PFSK-1 (cell line): ENCODE data around the gene CATSPER1.

Experiments used
- FOXP2 ChIP-seq: optimal IDR thresholded peaks from 2 replicates; pipeline ENCODE3; 2011; ENCODE audit warnings: borderline replicate concordance, control low read depth, inconsistent platforms; ENCODE audit not compliant: insufficient read depth; ENCODE audit errors: extremely low read length, extremely low read depth
- POLR2AphosphoS5 ChIP-seq: IDR thresholded peaks from 2 replicates; pipeline ENCODE4 v1.6.1; 2012; ENCODE audit warnings: low read depth, mild to moderate bottlenecking, control low read depth, low read length, moderate library complexity
- SIN3A ChIP-seq: IDR thresholded peaks from 2 replicates; pipeline ENCODE4 v1.6.1; 2012; ENCODE audit warnings: mild to moderate bottlenecking, low read length, moderate library complexity, borderline replicate concordance; ENCODE audit not compliant: insufficient read depth
- TAF1 ChIP-seq: IDR thresholded peaks from 2 replicates; pipeline ENCODE4 v1.6.1; 2012; ENCODE audit warnings: low read length, control low read depth, borderline replicate concordance; ENCODE audit not compliant: insufficient read depth
- TF ChIP-seq, protein P1 (sequence below), 2 experiments: IDR thresholded peaks; 2 replicates each; pipeline versions ENCODE4 v1.6.1 to v1.8.0; 2011 to 2012; ENCODE audit warnings: low read depth in 2 of 2, low read length in 2 of 2, control low read depth in 1 of 2, inconsistent platforms in 1 of 2, mild to moderate bottlenecking in 1 of 2, moderate library complexity in 1 of 2; ENCODE audit not compliant: insufficient read depth in 1 of 2

The CATSPER1 gene

DNA sequence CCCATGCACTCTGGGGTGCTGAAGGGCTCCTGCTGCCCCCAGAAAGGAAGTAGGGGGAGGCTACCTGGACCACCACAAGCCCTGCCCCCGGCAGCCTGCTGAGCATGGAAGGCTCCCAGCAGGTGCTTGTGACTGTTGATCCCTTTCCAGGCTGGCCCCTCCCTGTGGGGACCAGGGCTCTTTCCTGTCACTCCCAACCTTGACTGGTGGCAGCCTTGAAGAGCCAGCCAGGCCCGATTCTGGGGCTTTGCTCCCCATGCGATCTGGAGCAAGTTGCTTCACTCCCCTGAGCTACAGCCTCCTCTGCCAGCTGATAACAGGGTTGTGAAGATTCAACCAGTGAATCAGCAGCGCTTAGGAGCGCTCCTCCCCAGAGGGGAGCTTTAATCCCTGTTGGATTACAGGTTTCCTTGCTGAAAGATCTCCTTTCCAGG, 19.1 kb downstream of the CATSPER1 start:
- TF ChIP-seq SIN3A (no peak), POLR2AphosphoS5 (no peak)

- TF ChIP-seq, protein P1, sequence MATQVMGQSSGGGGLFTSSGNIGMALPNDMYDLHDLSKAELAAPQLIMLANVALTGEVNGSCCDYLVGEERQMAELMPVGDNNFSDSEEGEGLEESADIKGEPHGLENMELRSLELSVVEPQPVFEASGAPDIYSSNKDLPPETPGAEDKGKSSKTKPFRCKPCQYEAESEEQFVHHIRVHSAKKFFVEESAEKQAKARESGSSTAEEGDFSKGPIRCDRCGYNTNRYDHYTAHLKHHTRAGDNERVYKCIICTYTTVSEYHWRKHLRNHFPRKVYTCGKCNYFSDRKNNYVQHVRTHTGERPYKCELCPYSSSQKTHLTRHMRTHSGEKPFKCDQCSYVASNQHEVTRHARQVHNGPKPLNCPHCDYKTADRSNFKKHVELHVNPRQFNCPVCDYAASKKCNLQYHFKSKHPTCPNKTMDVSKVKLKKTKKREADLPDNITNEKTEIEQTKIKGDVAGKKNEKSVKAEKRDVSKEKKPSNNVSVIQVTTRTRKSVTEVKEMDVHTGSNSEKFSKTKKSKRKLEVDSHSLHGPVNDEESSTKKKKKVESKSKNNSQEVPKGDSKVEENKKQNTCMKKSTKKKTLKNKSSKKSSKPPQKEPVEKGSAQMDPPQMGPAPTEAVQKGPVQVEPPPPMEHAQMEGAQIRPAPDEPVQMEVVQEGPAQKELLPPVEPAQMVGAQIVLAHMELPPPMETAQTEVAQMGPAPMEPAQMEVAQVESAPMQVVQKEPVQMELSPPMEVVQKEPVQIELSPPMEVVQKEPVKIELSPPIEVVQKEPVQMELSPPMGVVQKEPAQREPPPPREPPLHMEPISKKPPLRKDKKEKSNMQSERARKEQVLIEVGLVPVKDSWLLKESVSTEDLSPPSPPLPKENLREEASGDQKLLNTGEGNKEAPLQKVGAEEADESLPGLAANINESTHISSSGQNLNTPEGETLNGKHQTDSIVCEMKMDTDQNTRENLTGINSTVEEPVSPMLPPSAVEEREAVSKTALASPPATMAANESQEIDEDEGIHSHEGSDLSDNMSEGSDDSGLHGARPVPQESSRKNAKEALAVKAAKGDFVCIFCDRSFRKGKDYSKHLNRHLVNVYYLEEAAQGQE (IDR thresholded peaks at IDR 0.05; ENCODE audit: insufficient read depth in 1 of 2, low read depth in 2 of 2, low read length in 2 of 2), result no peak
- TF ChIP-seq POLR2AphosphoS5 (no peak), TAF1 (no peak), SIN3A (no peak), FOXP2 (no peak)
Measured at GRCh38 chr11:66006891-66007176, 19.4 kb downstream of the CATSPER1 start.

DNA sequence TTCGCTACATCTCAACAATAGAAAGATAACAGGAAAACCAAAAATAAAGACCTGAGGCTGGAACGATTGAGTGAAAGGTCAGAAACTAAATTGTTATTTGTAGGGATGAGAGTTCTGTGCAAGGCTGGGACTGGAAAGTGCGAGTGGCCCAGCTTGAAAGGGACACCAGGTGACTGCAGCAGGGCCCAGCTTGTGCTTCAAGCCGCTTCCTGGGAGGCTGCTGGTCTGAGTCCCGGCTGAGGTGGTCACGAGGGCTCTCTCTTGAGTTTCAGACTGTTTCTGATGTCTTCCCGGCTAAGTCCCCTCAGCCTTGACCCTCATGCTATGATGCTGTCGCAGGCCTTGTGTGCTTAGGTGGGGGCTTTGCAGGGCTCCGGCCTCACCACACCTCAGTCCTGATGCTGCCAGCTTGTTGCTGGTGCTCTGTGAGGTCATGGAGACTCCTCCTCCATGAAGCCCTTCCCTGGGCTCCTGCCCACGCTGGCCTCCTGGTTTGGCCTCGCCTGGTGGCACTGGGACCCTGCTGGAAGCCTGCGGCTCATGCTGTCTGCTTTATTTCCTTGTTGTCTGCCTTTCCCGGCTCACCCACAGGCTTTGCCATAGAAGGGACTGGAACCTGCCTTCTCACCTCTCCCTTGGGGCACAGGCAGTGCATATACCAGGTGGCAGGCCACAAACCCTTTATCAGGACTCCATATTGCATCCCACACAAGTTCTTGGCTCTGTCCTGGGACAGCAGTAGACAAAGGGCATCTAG, 20.0 kb downstream of the CATSPER1 start:
- TF ChIP-seq, protein P1 (IDR thresholded peaks at IDR 0.05; ENCODE audit: insufficient read depth in 1 of 2, low read depth in 2 of 2, low read length in 2 of 2), result no peak
- TF ChIP-seq SIN3A, result no peak
- TF ChIP-seq POLR2AphosphoS5, result 0 out of 2 replicates have a peak, but pooled peaks have one; percentile 40

GRCh38 chr11:66004186-66004585, 22.1 kb downstream of the CATSPER1 start:
- TF ChIP-seq SIN3A, result no peak
- TF ChIP-seq TAF1, result no peak
- TF ChIP-seq POLR2AphosphoS5, result no peak
- TF ChIP-seq FOXP2, result no peak
- TF ChIP-seq, protein P1 (IDR thresholded peaks at IDR 0.05; ENCODE audit: insufficient read depth in 1 of 2, low read depth in 2 of 2, low read length in 2 of 2), result no peak

DNA sequence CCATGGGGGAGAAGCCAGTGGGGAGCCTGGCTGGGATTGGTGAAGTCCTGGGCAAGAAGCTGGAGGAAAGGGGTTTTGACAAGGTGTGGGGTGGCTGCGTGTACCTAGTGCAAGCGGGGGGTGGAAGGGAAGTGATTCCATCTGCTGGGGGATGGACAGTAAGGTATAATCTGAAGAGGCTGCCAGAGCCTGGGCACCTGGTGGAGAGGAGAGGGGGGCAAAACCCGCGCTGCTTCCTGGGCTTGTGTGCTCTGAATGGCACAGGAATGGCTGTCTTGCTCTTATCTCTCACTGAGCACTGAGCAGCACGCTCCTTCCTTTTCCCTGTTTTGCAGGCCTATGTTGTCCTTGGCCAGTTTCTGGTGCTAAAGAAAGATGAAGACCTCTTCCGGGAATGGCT, 23.0 kb downstream of the CATSPER1 start:
- TF ChIP-seq SIN3A, result no peak
- no peak for TF ChIP-seq FOXP2
- TF ChIP-seq POLR2AphosphoS5, result no peak
- TF ChIP-seq, protein P1 (IDR thresholded peaks at IDR 0.05; ENCODE audit: insufficient read depth in 1 of 2, low read depth in 2 of 2, low read length in 2 of 2), result no peak
- no peak for TF ChIP-seq TAF1
